Keratinocyte (primary cell): ENCODE measurements around the gene TMCO4. TPM values are rescaled to one million over a fixed set of nuclear protein-coding genes. Genes with fewer than 3 reads are reported as not detected.

Experiments
- DNase-seq: peaks from one replicate; pipeline ENCODE4 v3.0.0-alpha.2; 2011; ENCODE audit warnings: low read depth, missing footprints, low spot score
- FAIRE-seq: peaks from 2 replicates; lab custom pipeline; 2011; peaks lifted over from hg19 to GRCh38; lab: Jason Lieb, UNC
- H2AFZ ChIP-seq: 2 replicates; pipeline ENCODE4 v1.6.0; 2012; ENCODE audit warnings: low read length, control low read depth, inconsistent platforms; ENCODE audit not compliant: control insufficient read depth
- H3K27ac ChIP-seq: 2 replicates; pipeline ENCODE4 v1.5.1; 2011; ENCODE audit warnings: low read length; ENCODE audit not compliant: control insufficient read depth, insufficient read depth
- H3K27me3 ChIP-seq: 3 replicates; pipeline ENCODE4 v1.6.0; 2011; ENCODE audit warnings: low read length; ENCODE audit not compliant: control insufficient read depth, insufficient read depth; ENCODE audit errors: extremely low read depth
- H3K36me3 ChIP-seq, 2 experiments: 2 replicates in 1 of 2; 3 replicates in 1 of 2; pipeline ENCODE4 v1.5.1; 2011; ENCODE audit warnings: low read length in 2 of 2, mild to moderate bottlenecking in 1 of 2; ENCODE audit not compliant: control insufficient read depth in 2 of 2, insufficient read depth in 2 of 2; ENCODE audit errors: extremely low read depth in 1 of 2
- H3K4me1 ChIP-seq: 3 replicates; pipeline ENCODE4 v1.5.1; 2011; ENCODE audit warnings: low read length; ENCODE audit not compliant: control insufficient read depth, insufficient read depth; ENCODE audit errors: extremely low read depth
- H3K4me2 ChIP-seq: 3 replicates; pipeline ENCODE4 v1.6.0; 2011; ENCODE audit warnings: low read depth, low read length; ENCODE audit not compliant: control insufficient read depth, insufficient read depth; ENCODE audit errors: extremely low read depth
- H3K4me3 ChIP-seq, 3 experiments: fragments of 200-600 bp in 1 of 3; sonication (generic) in 1 of 3; 2 replicates in 2 of 3; 3 replicates in 1 of 3; pipeline ENCODE4 v1.5.1; 2011 to 2016; ENCODE audit warnings: low read length in 3 of 3, mild to moderate bottlenecking in 3 of 3, control low read depth in 2 of 3, inconsistent platforms in 1 of 3, low read depth in 1 of 3, mixed read lengths in 1 of 3, mixed run types in 1 of 3, moderate library complexity in 1 of 3; ENCODE audit not compliant: control insufficient read depth in 2 of 3, insufficient read depth in 2 of 3; ENCODE audit errors: extremely low read depth in 1 of 3
- H3K79me2 ChIP-seq: 2 replicates; pipeline ENCODE4 v1.6.0; 2012; ENCODE audit warnings: low read length; ENCODE audit not compliant: control insufficient read depth, insufficient read depth
- H3K9ac ChIP-seq: 3 replicates; pipeline ENCODE4 v1.6.0; 2011; ENCODE audit warnings: low read length; ENCODE audit not compliant: control insufficient read depth, insufficient read depth; ENCODE audit errors: extremely low read depth
- H3K9me1 ChIP-seq: 3 replicates; pipeline ENCODE4 v1.6.0; 2011; ENCODE audit warnings: low read length; ENCODE audit not compliant: control insufficient read depth, insufficient read depth; ENCODE audit errors: extremely low read depth
- H3K9me3 ChIP-seq: 2 replicates; pipeline ENCODE4 v1.5.1; 2012; ENCODE audit warnings: low read depth, low read length; ENCODE audit not compliant: control insufficient read depth
- H4K20me1 ChIP-seq: 3 replicates; pipeline ENCODE4 v1.6.0; 2011; ENCODE audit warnings: low read length; ENCODE audit not compliant: control insufficient read depth, insufficient read depth; ENCODE audit errors: extremely low read depth
- EZH2 ChIP-seq: IDR thresholded peaks from one replicate; pipeline ENCODE4 v1.6.1; 2012; ENCODE audit warnings: inconsistent platforms, mild to moderate bottlenecking, low read length, moderate library complexity
- dilution Hi-C: fragments of 300-500 bp; cut with MboI; formaldehyde crosslinking; loops from one replicate; pipeline ENCODE4 v1.7.0; 2020; ENCODE audit warnings: low sequenced_read_pairs; ENCODE audit not compliant: extremely low pct_ligation_motif_present
- polyA plus RNA-seq, 5 experiments: library from polyadenylated mRNA; depleted of rRNA in 3 of 5; stranded (reverse) in 3 of 5; stranded (forward) in 1 of 5; unstranded in 1 of 5; fragments of >200 nt; gene quantifications; 1 replicate in 1 of 5; 2 replicates in 3 of 5; 3 replicates in 1 of 5; pipeline versions ENCODE4 v1.2.1 to v1.2.3, GENCODE V29; 2011 to 2012; ENCODE audit warnings: missing spikeins in 2 of 5, low read depth in 1 of 5, low replicate concordance in 1 of 5
- TF ChIP-seq, protein P1 (sequence below), 3 experiments: IDR thresholded peaks in 1 of 3; conservative IDR thresholded peaks in 1 of 3; optimal IDR thresholded peaks in 1 of 3; 2 replicates in 2 of 3; 3 replicates in 1 of 3; pipeline versions ENCODE3 to v1.5.1; 2011; ENCODE audit warnings: low read length in 3 of 3, mild to moderate bottlenecking in 3 of 3, moderate library complexity in 2 of 3, control low read depth in 1 of 3, inconsistent platforms in 1 of 3; ENCODE audit not compliant: insufficient read depth in 2 of 3; ENCODE audit errors: extremely low read depth in 1 of 3

TMCO4 gene
- polyA plus RNA-seq, 1 donor (not counting 4 experiments of a cell fraction or from before 2014, with no cell fraction given) = 1.2 TPM

DNA sequence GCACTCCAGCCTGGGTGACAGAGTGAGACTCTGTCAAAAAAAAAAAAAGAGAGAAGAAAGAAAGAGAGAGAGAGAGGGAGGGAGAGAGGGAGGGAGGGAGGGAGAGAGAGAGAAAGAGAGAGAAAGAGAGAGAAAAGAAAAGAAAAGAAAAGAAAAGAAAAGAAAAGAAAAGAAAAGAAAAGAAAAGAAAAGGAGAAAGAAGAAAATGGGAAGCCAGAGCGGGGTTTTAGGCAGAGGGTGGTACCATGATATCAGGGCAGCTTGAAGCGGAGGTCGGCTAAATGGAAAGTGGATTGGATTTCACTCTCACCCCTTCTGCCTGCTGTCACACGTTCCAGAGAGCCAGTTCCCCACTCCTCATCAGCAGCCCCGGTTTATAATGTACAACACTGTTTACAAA lies 1.9 kb downstream of the TMCO4 start:
- H3K9ac ChIP-seq = no peak overlapping the region
- H3K79me2 ChIP-seq = no peaks in the 10 kb centered on the region
- H3K9me3 ChIP-seq = no peaks in the 10 kb centered on the region
- no peak overlapping the region for H2AFZ ChIP-seq
- dilution Hi-C loops = no loop called here
- no peaks in the 10 kb centered on the region for H3K36me3 ChIP-seq
- DNase-seq = no peak
- H3K27me3 ChIP-seq = peaks cover 6% of the 10 kb centered on the region
- H3K4me3 ChIP-seq = no peak overlapping the region
- H3K4me1 ChIP-seq = peaks cover 3% of the 10 kb centered on the region
- H3K9me1 ChIP-seq = no peaks in the 10 kb centered on the region
- H3K27ac ChIP-seq = no peak overlapping the region
- no peak overlapping the region for H3K4me2 ChIP-seq
- H4K20me1 ChIP-seq = no peaks in the 10 kb centered on the region
- FAIRE-seq = no peak
- TF ChIP-seq, protein P1, sequence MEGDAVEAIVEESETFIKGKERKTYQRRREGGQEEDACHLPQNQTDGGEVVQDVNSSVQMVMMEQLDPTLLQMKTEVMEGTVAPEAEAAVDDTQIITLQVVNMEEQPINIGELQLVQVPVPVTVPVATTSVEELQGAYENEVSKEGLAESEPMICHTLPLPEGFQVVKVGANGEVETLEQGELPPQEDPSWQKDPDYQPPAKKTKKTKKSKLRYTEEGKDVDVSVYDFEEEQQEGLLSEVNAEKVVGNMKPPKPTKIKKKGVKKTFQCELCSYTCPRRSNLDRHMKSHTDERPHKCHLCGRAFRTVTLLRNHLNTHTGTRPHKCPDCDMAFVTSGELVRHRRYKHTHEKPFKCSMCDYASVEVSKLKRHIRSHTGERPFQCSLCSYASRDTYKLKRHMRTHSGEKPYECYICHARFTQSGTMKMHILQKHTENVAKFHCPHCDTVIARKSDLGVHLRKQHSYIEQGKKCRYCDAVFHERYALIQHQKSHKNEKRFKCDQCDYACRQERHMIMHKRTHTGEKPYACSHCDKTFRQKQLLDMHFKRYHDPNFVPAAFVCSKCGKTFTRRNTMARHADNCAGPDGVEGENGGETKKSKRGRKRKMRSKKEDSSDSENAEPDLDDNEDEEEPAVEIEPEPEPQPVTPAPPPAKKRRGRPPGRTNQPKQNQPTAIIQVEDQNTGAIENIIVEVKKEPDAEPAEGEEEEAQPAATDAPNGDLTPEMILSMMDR (optimal IDR thresholded peaks at IDR 0.05 in 1 of 3, IDR thresholded peaks at IDR 0.05 in 1 of 3, conservative IDR thresholded peaks at IDR 0.05 in 1 of 3; ENCODE audit: extremely low read depth in 1 of 3, insufficient read depth in 2 of 3, low read length in 3 of 3) = no peak
- TF ChIP-seq EZH2 = no peak

DNA sequence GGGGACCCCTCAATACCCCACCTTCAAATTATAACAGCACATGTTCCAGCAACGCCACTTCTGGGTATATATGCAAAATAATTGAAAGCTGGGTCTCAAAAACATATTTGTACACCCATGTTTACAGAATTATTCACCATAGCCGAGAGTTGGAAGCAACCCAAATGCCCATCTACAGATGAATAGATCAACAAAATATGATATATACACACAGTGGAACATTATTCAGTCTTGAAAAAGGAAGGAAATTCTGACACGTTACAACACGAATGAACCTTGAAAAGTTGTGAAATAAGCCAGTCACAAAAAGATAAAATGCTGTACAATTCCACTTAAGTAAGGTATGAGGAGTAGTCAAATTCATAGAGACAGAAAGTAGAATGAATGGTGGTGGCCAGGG lies 5.1 kb downstream of the TMCO4 start:
- dilution Hi-C loops = no loop called here

More for the DNA sequence above, 5.1 kb downstream of the TMCO4 start:
- FAIRE-seq (no peak), DNase-seq (no peak)
- H3K79me2 ChIP-seq = no peaks in the 10 kb centered on the region
- H4K20me1 ChIP-seq = no peaks in the 10 kb centered on the region
- H3K9me3 ChIP-seq = no peaks in the 10 kb centered on the region
- H3K36me3 ChIP-seq = no peaks in the 10 kb centered on the region
- no peak overlapping the region for H3K27ac ChIP-seq
- no peaks in the 10 kb centered on the region for H3K9me1 ChIP-seq
- H3K4me2 ChIP-seq = no peak overlapping the region
- TF ChIP-seq, protein P1 (optimal IDR thresholded peaks at IDR 0.05 in 1 of 3, IDR thresholded peaks at IDR 0.05 in 1 of 3, conservative IDR thresholded peaks at IDR 0.05 in 1 of 3; ENCODE audit: extremely low read depth in 1 of 3, insufficient read depth in 2 of 3, low read length in 3 of 3) = no peak
- TF ChIP-seq EZH2 = no peak
- H2AFZ ChIP-seq = no peak overlapping the region
- H3K27me3 ChIP-seq = no peaks in the 10 kb centered on the region
- no peak overlapping the region for H3K9ac ChIP-seq
- H3K4me1 ChIP-seq = peaks cover 3% of the 10 kb centered on the region
- H3K4me3 ChIP-seq = no peak overlapping the region
